OCI-LY3 (cell line): ENCODE measurements around the gene PHF14.

Experiments
- EZH2phosphoT487 ChIP-seq: fragments of 200-600 bp; shearing (Covaris generic); IDR thresholded peaks from 2 replicates; pipeline ENCODE4 v1.6.1; 2018; ENCODE audit warnings: antibody characterized with exemption, mixed run types, low read depth
- TF ChIP-seq, protein P1 (sequence below): fragments of 200-600, 300-600 bp; sonication (generic); IDR thresholded peaks from 2 replicates; pipeline ENCODE4 v1.5.1; 2014; ENCODE audit warnings: antibody characterized with exemption, low read length, low read depth

DNA sequence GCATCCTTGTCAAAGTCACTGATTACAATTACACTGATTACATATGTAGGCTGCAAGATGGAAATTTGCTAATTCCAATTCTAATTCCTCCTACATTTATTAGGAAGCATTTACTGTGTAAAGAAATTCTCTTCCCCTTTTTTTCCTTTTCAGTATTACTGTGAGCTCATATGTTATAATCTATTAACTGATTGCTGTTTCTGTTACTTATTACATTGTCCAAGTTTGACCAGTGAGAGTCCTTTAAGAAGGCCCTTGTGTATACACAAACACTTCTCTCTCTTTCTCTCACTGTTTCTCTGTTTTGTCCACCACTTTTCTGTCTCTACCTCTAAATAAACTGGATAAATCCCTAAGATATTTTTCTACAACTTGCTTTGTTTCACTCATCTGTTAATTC is 31.5 kb downstream of the PHF14 start:
- TF ChIP-seq, protein P1, sequence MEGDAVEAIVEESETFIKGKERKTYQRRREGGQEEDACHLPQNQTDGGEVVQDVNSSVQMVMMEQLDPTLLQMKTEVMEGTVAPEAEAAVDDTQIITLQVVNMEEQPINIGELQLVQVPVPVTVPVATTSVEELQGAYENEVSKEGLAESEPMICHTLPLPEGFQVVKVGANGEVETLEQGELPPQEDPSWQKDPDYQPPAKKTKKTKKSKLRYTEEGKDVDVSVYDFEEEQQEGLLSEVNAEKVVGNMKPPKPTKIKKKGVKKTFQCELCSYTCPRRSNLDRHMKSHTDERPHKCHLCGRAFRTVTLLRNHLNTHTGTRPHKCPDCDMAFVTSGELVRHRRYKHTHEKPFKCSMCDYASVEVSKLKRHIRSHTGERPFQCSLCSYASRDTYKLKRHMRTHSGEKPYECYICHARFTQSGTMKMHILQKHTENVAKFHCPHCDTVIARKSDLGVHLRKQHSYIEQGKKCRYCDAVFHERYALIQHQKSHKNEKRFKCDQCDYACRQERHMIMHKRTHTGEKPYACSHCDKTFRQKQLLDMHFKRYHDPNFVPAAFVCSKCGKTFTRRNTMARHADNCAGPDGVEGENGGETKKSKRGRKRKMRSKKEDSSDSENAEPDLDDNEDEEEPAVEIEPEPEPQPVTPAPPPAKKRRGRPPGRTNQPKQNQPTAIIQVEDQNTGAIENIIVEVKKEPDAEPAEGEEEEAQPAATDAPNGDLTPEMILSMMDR, result no peak
- TF ChIP-seq EZH2phosphoT487, result no peak
